ENCODE results near the gene BTN3A1.
"Not testable (repeated sequence)": the region's sequence is repeated elsewhere in the genome, so short reads cannot be mapped to it uniquely, and the experiment has no call there.

BTN3A1 gene

GRCh38 chr6:26430787-26431186 is 28.7 kb downstream of the BTN3A1 start:
- DNase-seq = no peak
- in situ Hi-C loops (cut with HindIII; ENCODE audit: low pct_ligation_motif_present, low pct_unique_long_range_greater_than_20kb, low sequenced_read_pairs) = no loop called here

GRCh38 chr6:26431258-26432172 is 29.4 kb downstream of the BTN3A1 start:
- DNase-seq = no peak
- in situ Hi-C loops (cut with HindIII; ENCODE audit: low pct_ligation_motif_present, low pct_unique_long_range_greater_than_20kb, low sequenced_read_pairs) = no loop called here

- in situ Hi-C loops (cut with HindIII; ENCODE audit: low pct_ligation_motif_present, low pct_unique_long_range_greater_than_20kb, low sequenced_read_pairs) = no loop called here
- DNase-seq = no peak
These were observed 30.6 kb downstream of the BTN3A1 start for GRCh38 chr6:26432627-26433201.

GRCh38 chr6:26433680-26434079 is 31.6 kb downstream of the BTN3A1 start:
- in situ Hi-C loops (cut with HindIII; ENCODE audit: low pct_ligation_motif_present, low pct_unique_long_range_greater_than_20kb, low sequenced_read_pairs); DNase-seq: not testable (repeated sequence)

GRCh38 chr6:26436018-26436417 is 33.9 kb downstream of the BTN3A1 start:
- in situ Hi-C loops (cut with HindIII; ENCODE audit: low pct_ligation_motif_present, low pct_unique_long_range_greater_than_20kb, low sequenced_read_pairs) = no loop called here
- no peak for DNase-seq

DNA sequence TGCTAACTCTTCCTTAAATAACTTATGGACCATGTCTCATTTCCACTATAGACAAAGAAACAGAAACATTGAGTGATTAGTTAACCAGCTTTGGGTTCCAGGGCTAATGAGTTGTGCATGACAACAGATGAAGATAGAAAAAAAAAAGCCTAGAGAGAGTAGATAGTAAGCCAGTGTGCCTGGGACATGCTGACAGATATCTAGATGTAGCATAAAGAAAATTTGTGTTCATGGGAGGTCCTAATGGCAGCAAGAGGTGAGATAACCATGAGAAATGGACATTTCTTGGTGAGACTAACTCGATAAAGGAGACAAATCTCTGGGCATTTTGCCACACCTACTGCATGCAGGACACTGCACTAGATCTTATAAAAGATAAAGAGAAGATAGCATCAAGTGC is 35.5 kb downstream of the BTN3A1 start:
- no peak for DNase-seq
- in situ Hi-C loops (cut with HindIII; ENCODE audit: low pct_ligation_motif_present, low pct_unique_long_range_greater_than_20kb, low sequenced_read_pairs) = no loop called here

- DNase-seq = no peak
- in situ Hi-C loops (cut with HindIII; ENCODE audit: low pct_ligation_motif_present, low pct_unique_long_range_greater_than_20kb, low sequenced_read_pairs) = no loop called here
These were observed 35.9 kb downstream of the BTN3A1 start for GRCh38 chr6:26438000-26438399.

- DNase-seq = no peak
- in situ Hi-C loops (cut with HindIII; ENCODE audit: low pct_ligation_motif_present, low pct_unique_long_range_greater_than_20kb, low sequenced_read_pairs) = no loop called here
These were observed 37.4 kb downstream of the BTN3A1 start for GRCh38 chr6:26439151-26440125.

- no peak for DNase-seq
- in situ Hi-C loops (cut with HindIII; ENCODE audit: low pct_ligation_motif_present, low pct_unique_long_range_greater_than_20kb, low sequenced_read_pairs) = no loop called here
These were observed 38.9 kb downstream of the BTN3A1 start for GRCh38 chr6:26440977-26441358.

- in situ Hi-C loops (cut with HindIII; ENCODE audit: low pct_ligation_motif_present, low pct_unique_long_range_greater_than_20kb, low sequenced_read_pairs) = no loop called here
- DNase-seq = no peak
These were observed 39.9 kb downstream of the BTN3A1 start for GRCh38 chr6:26441977-26442376.

- DNase-seq = no peak
- in situ Hi-C loops (cut with HindIII; ENCODE audit: low pct_ligation_motif_present, low pct_unique_long_range_greater_than_20kb, low sequenced_read_pairs) = no loop called here
These were observed 44.0 kb downstream of the BTN3A1 start for GRCh38 chr6:26445934-26446667.

DNA sequence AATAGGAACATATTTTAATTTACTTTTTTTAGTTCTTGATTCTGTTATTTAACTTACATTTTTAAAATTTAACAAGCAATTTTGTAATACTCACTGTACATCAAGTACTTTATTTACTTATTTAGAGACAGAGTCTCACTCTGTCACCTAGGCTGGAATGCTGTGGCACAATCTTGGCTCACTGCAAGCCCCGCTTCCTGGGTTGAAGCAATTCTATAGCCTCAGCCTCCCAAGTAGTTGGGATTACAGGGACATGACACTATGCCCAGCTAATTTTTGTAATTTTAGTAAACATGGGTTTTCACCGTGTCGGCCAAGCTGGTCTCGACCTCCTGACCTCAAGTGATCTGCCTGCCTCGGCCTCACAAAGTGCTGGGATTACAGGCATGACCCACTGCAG is 45.2 kb downstream of the BTN3A1 start:
- no peak for DNase-seq
- in situ Hi-C loops (cut with HindIII; ENCODE audit: low pct_ligation_motif_present, low pct_unique_long_range_greater_than_20kb, low sequenced_read_pairs) = no loop called here

DNA sequence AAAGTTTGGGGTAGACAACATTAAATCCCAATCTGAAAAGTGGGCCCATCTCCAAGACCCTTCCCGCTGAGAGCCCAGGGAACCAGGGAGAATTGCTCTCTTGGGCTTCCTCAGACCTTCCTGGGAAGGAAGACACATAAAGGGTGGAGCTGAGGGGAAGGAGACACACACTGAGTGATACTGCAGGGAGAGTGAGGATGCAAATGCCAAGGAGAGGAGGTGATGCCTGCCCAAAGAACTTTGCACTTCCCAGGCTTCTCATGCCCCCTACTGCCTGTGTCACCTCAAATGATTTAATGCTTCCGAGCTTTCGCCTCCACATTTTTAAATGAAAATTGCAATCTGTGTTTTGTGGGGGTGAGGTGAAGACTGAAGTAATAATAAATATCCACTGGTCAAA is 48.2 kb downstream of the BTN3A1 start:
- DNase-seq = no peak
- in situ Hi-C loops (cut with HindIII; ENCODE audit: low pct_ligation_motif_present, low pct_unique_long_range_greater_than_20kb, low sequenced_read_pairs) = no loop called here

GRCh38 chr6:26452631-26453235 is 50.7 kb downstream of the BTN3A1 start:
- DNase-seq = no peak
- in situ Hi-C loops (cut with HindIII; ENCODE audit: low pct_ligation_motif_present, low pct_unique_long_range_greater_than_20kb, low sequenced_read_pairs) = no loop called here

GRCh38 chr6:26454631-26455030 is 52.6 kb downstream of the BTN3A1 start:
- in situ Hi-C loops (cut with HindIII; ENCODE audit: low pct_ligation_motif_present, low pct_unique_long_range_greater_than_20kb, low sequenced_read_pairs) = no loop called here

GRCh38 chr6:26455357-26455970 is 53.4 kb downstream of the BTN3A1 start:
- in situ Hi-C loops (cut with HindIII; ENCODE audit: low pct_ligation_motif_present, low pct_unique_long_range_greater_than_20kb, low sequenced_read_pairs) = no loop called here
- DNase-seq = no peak

More at GRCh38 chr6:26454631-26455030, 52.6 kb downstream of the BTN3A1 start:
- DNase-seq = no peak

DNA sequence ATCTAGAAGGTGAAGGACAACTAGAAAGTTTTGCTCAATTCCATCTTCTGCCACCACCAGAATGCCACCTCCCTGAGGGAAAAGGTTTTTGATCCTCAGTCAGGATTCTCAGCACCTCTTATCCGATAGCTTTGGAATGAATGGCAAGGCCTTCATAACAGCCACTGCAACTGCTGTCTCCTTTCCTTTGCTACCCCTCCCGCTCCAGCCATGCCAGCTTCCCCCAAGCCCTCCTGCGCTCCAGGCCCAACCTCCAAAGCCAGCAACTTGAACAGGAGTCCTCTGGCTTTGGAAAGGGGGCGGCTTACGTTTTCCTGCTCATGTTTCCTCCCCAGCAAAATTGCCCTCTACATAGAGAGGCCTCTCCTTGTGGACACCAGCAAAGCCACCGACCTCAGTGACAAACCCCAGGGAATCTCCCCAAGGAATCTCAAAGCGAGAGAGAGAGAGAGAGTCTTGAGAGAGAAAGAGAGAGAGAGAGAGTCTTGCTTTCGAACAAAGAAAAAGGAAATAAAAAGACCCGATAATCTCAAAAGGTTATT is 55.3 kb downstream of the BTN3A1 start:
- no peak for DNase-seq
- in situ Hi-C loops (cut with HindIII; ENCODE audit: low pct_ligation_motif_present, low pct_unique_long_range_greater_than_20kb, low sequenced_read_pairs) = no loop called here
